HepG2 (cell line): ENCODE measurements around the gene C2CD3. TPM values are rescaled to one million over a fixed set of nuclear protein-coding genes. Genes with fewer than 3 reads are reported as not detected.

ENCODE experiments used
- ARNT2 ChIP-seq: sonication (generic); formaldehyde crosslinking; IDR thresholded peaks from 2 replicates; pipeline ENCODE4 v1.8.0; 2022; ENCODE audit warnings: mild to moderate bottlenecking, low read depth, missing genetic modification reagents, moderate library complexity
- CHCHD3 ChIP-seq: sonication (generic); formaldehyde crosslinking; IDR thresholded peaks from 2 replicates; pipeline ENCODE4 v1.8.0; 2022; ENCODE audit warnings: mild to moderate bottlenecking, missing genetic modification reagents, moderate library complexity
- GFI1 ChIP-seq: sonication (generic); formaldehyde crosslinking; IDR thresholded peaks from 2 replicates; pipeline ENCODE4 v1.5.0; 2020; ENCODE audit warnings: missing genetic modification reagents, mild to moderate bottlenecking, borderline replicate concordance
- HBP1 ChIP-seq: IDR thresholded peaks from 2 replicates; pipeline ENCODE4 v1.6.1; 2016; ENCODE audit warnings: low read depth, control low read depth
- HDAC1 ChIP-seq: sonication (generic); formaldehyde crosslinking; IDR thresholded peaks from 2 replicates; pipeline ENCODE4 v1.5.1; 2020; ENCODE audit warnings: mild to moderate bottlenecking, missing genetic modification reagents
- HNF4G ChIP-seq, 2 experiments: sonication (generic) in 1 of 2; formaldehyde crosslinking in 1 of 2; IDR thresholded peaks; 2 replicates each; pipeline versions ENCODE4 v1.4.0 to v1.6.1; 2011 to 2020; ENCODE audit warnings: borderline replicate concordance in 2 of 2, low read depth in 2 of 2, mild to moderate bottlenecking in 2 of 2, low read length in 1 of 2, missing genetic modification reagents in 1 of 2, moderate library complexity in 1 of 2
- JUN ChIP-seq: sonication (generic); formaldehyde crosslinking; IDR thresholded peaks from 2 replicates; pipeline ENCODE4 v1.4.0; 2020; ENCODE audit warnings: mild to moderate bottlenecking, missing genetic modification reagents
- JUNB ChIP-seq: sonication (generic); formaldehyde crosslinking; IDR thresholded peaks from 2 replicates; pipeline ENCODE4 v1.8.0; 2022; ENCODE audit warnings: missing genetic modification reagents, mild to moderate bottlenecking, borderline replicate concordance
- MBNL3 ChIP-seq: fragments of 250-450 bp; sonication (Bioruptor Pico); conservative IDR thresholded peaks from 2 replicates; pipeline ENCODE4 v1.8.0; 2022; ENCODE audit warnings: mild to moderate bottlenecking, inconsistent platforms
- REL ChIP-seq: sonication (generic); formaldehyde crosslinking; conservative IDR thresholded peaks from 2 replicates; pipeline ENCODE4 v1.8.0; 2022; ENCODE audit warnings: mild to moderate bottlenecking, missing genetic modification reagents, moderate library complexity
- TERF1 ChIP-seq: sonication (generic); formaldehyde crosslinking; IDR thresholded peaks from 2 replicates; pipeline ENCODE4 v1.8.0; 2022; ENCODE audit warnings: mild to moderate bottlenecking, missing genetic modification reagents, moderate library complexity
- YEATS2 ChIP-seq: sonication (generic); formaldehyde crosslinking; IDR thresholded peaks from 2 replicates; pipeline ENCODE4 v1.4.0; 2020; ENCODE audit warnings: missing genetic modification reagents, borderline replicate concordance
- ZNF572 ChIP-seq: sonication (generic); formaldehyde crosslinking; IDR thresholded peaks from 2 replicates; pipeline ENCODE4 v1.5.1; 2020; ENCODE audit warnings: mild to moderate bottlenecking, missing genetic modification reagents
- ZNF598 ChIP-seq: sonication (generic); formaldehyde crosslinking; IDR thresholded peaks from 2 replicates; pipeline ENCODE4 v1.5.1; 2020; ENCODE audit warnings: mild to moderate bottlenecking, missing genetic modification reagents, borderline replicate concordance
- ZNF713 ChIP-seq: sonication (generic); formaldehyde crosslinking; IDR thresholded peaks from 2 replicates; pipeline ENCODE4 v1.4.0; 2020; ENCODE audit warnings: mild to moderate bottlenecking, missing genetic modification reagents
- ZNF761 ChIP-seq: sonication (generic); formaldehyde crosslinking; conservative IDR thresholded peaks from 2 replicates; pipeline ENCODE4 v1.4.0; 2020; ENCODE audit warnings: mild to moderate bottlenecking, missing genetic modification reagents
- ZSCAN21 ChIP-seq: sonication (generic); formaldehyde crosslinking; IDR thresholded peaks from 2 replicates; pipeline ENCODE4 v1.8.0; 2022; ENCODE audit warnings: mild to moderate bottlenecking, missing genetic modification reagents, moderate library complexity, borderline replicate concordance
- polyA plus RNA-seq, 8 experiments: library from polyadenylated mRNA; depleted of rRNA in 3 of 8; stranded (reverse) in 7 of 8; unstranded in 1 of 8; fragments of >200 nt; fragmentation: Illumina TruSeq in 4 of 8; extraction: Trizol in 4 of 8; gene quantifications; 2 replicates each; pipeline versions ENCODE4 v1.2.1 to v1.2.3, GENCODE V29; 2011 to 2016; ENCODE audit warnings: low read depth in 4 of 8, missing spikeins in 1 of 8, mixed read lengths in 1 of 8; ENCODE audit not compliant: insufficient read depth in 1 of 8
- total RNA-seq, 5 experiments: library from RNA; depleted of rRNA; stranded (reverse); fragments of >200 nt; fragmentation: Illumina TruSeq; extraction: Trizol; gene quantifications; 2 replicates each; pipeline ENCODE4 v1.2.3, GENCODE V29; 2016; ENCODE audit warnings: low read depth in 1 of 5
- TF ChIP-seq, protein P1 (sequence below): sonication (generic); formaldehyde crosslinking; IDR thresholded peaks from 2 replicates; pipeline ENCODE4 v1.5.0; 2020; ENCODE audit warnings: missing genetic modification reagents
- TF ChIP-seq, protein P2 (sequence below): sonication (generic); formaldehyde crosslinking; IDR thresholded peaks from 2 replicates; pipeline ENCODE4 v1.9.0; 2021; ENCODE audit warnings: missing genetic modification reagents, mild to moderate bottlenecking, borderline replicate concordance
- TF ChIP-seq, protein P3 (sequence below): sonication (generic); formaldehyde crosslinking; IDR thresholded peaks from 2 replicates; pipeline ENCODE4 v1.5.1; 2020; ENCODE audit warnings: missing genetic modification reagents, mild to moderate bottlenecking, borderline replicate concordance

The C2CD3 gene
- total and polyA plus RNA-seq, 2 of the 13 experiments (the other 11 are each of a cell fraction or from before 2014, with no cell fraction given) = 5.5 to 6.4 TPM

DNA sequence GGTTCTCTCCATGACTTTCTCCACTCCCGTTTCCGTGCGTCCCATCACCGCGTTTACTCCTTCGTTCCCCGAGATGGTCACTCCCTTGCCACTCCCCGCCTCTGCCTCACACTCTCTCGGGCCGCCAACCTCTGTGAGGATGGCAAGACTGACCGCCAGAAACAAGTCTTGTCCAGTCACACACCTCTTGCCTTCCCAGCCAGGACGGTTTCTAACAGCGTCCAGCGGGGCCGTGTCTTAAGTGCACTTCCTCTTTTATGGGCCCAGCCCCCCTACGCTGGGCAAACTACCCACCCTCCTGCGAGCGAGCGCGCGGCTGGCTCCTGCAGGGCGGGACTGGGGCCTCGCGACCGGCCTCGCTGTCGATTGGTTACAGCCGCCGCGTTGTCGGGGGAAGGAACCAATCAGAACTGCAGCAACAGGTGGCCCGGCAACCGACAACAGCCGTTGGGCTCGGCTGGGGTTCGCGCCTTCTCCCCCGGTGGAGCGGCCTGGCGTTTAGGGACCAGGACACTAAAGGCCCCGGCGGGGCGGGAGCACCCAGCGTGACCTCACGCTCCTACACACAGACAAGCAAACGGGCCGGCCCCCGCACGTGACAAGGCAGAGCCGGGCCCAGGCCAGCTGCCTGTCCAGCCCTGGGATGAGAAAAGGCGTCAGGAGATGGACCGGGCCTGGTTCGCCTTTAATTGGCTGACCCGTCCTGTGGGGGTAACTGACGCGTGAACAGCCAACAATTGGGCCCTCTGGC lies 187.6 kb downstream of the C2CD3 start (continued):
- TF ChIP-seq HNF4G (IDR thresholded peaks at IDR 0.05; ENCODE audit: borderline replicate concordance, low read depth, low read length) (no peak), HNF4G (CRISPR knock-in tag; IDR thresholded peaks at IDR 0.05; ENCODE audit: borderline replicate concordance, low read depth) (no peak; the same call in 1 of the 2 replicates), MBNL3 (CRISPR knock-in tag) (no peak), YEATS2 (CRISPR knock-in tag) (peak; percentile 45; the same call in 1 of the 2 replicates), TERF1 (CRISPR knock-in tag) (0 out of 2 replicates have a peak, but pooled peaks have one; percentile 43), REL (no peak; the same call in 1 of the 2 replicates), ARNT2 (peak; percentile 84; the same call in 1 of the 2 replicates), ZNF572 (CRISPR knock-in tag) (no peak), ZNF713 (CRISPR knock-in tag) (no peak), ZNF598 (CRISPR knock-in tag) (peak; percentile 95), JUN (CRISPR knock-in tag) (peak; percentile 36; the same call in 1 of the 2 replicates), ZSCAN21 (peak; percentile 94), ZNF761 (peak; percentile 92; the same call in 1 of the 2 replicates), CHCHD3 (CRISPR knock-in tag) (no peak), HDAC1 (peak; percentile 73), JUNB (CRISPR knock-in tag) (no peak; the same call in 1 of the 2 replicates), GFI1 (CRISPR knock-in tag) (peak; percentile 70; the same call in 1 of the 2 replicates), HBP1 (CRISPR knock-in tag) (0 out of 2 replicates have a peak, but pooled peaks have one; percentile 56)
- TF ChIP-seq, protein P1, sequence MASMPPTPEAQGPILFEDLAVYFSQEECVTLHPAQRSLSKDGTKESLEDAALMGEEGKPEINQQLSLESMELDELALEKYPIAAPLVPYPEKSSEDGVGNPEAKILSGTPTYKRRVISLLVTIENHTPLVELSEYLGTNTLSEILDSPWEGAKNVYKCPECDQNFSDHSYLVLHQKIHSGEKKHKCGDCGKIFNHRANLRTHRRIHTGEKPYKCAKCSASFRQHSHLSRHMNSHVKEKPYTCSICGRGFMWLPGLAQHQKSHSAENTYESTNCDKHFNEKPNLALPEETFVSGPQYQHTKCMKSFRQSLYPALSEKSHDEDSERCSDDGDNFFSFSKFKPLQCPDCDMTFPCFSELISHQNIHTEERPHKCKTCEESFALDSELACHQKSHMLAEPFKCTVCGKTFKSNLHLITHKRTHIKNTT = 0 out of 2 replicates have a peak, but pooled peaks have one; percentile 9
- TF ChIP-seq, protein P2, sequence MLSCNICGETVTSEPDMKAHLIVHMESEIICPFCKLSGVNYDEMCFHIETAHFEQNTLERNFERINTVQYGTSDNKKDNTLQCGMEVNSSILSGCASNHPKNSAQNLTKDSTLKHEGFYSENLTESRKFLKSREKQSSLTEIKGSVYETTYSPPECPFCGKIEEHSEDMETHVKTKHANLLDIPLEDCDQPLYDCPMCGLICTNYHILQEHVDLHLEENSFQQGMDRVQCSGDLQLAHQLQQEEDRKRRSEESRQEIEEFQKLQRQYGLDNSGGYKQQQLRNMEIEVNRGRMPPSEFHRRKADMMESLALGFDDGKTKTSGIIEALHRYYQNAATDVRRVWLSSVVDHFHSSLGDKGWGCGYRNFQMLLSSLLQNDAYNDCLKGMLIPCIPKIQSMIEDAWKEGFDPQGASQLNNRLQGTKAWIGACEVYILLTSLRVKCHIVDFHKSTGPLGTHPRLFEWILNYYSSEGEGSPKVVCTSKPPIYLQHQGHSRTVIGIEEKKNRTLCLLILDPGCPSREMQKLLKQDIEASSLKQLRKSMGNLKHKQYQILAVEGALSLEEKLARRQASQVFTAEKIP (CRISPR knock-in tag) = no peak
- TF ChIP-seq, protein P3, sequence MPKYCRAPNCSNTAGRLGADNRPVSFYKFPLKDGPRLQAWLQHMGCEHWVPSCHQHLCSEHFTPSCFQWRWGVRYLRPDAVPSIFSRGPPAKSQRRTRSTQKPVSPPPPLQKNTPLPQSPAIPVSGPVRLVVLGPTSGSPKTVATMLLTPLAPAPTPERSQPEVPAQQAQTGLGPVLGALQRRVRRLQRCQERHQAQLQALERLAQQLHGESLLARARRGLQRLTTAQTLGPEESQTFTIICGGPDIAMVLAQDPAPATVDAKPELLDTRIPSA (CRISPR knock-in tag) = peak; percentile 87
